ENCODE measurements around the gene DPP10.

- TF ChIP-seq POLR2A (IDR thresholded peaks at IDR 0.05; ENCODE audit: low read depth, low read length) (no peak), TAF1 (IDR thresholded peaks at IDR 0.05; ENCODE audit: borderline replicate concordance, low read depth, low read length) (no peak)
Observed at GRCh38 chr2:115297056-115297455, 854.6 kb downstream of the DPP10 start.
